Liver (tissue), 9 donors: ENCODE data around the gene PFKFB3. TPM values are rescaled to one million over a fixed set of nuclear protein-coding genes. Genes with fewer than 3 reads are reported as not detected.

Source experiments
- DNase-seq: peaks from one replicate; pipeline ENCODE4 v3.0.0-alpha.2; 2017; ENCODE audit warnings: low spot score
- H3K27ac ChIP-seq, 2 donors: one replicate each; pipeline ENCODE4 v1.7.0; 2013; ENCODE audit warnings: inconsistent platforms in 2 of 2, low read length in 2 of 2, control low read depth in 1 of 2, low read depth in 1 of 2, mild to moderate bottlenecking in 1 of 2
- H3K27me3 ChIP-seq, 4 donors: one replicate each; pipeline versions ENCODE4 v1.6.1 to v1.7.0; 2013; ENCODE audit warnings: low read length in 3 of 4, inconsistent platforms in 1 of 4, mild to moderate bottlenecking in 1 of 4, moderate library complexity in 1 of 4; ENCODE audit not compliant: control insufficient read depth in 4 of 4, insufficient read depth in 4 of 4
- H3K36me3 ChIP-seq, 4 donors: one replicate each; pipeline versions ENCODE4 v1.6.1 to v1.7.0; 2013; ENCODE audit warnings: low read length in 3 of 4, mild to moderate bottlenecking in 3 of 4, low read depth in 1 of 4, moderate library complexity in 1 of 4; ENCODE audit not compliant: control insufficient read depth in 4 of 4, insufficient read depth in 3 of 4
- H3K4me1 ChIP-seq, 4 donors: one replicate each; pipeline versions ENCODE4 v1.6.1 to v1.7.0; 2013; ENCODE audit warnings: low read length in 3 of 4, mild to moderate bottlenecking in 3 of 4, moderate library complexity in 1 of 4; ENCODE audit not compliant: control insufficient read depth in 4 of 4, insufficient read depth in 4 of 4
- H3K4me3 ChIP-seq, 3 donors: one replicate each; pipeline versions ENCODE4 v1.6.1 to v1.7.0; 2013; ENCODE audit warnings: low read length in 3 of 3, control low read depth in 1 of 3, low read depth in 1 of 3, mild to moderate bottlenecking in 1 of 3
- H3K9ac ChIP-seq, 2 donors: one replicate each; pipeline ENCODE4 v1.7.0; 2013; ENCODE audit warnings: low read length in 2 of 2, mild to moderate bottlenecking in 2 of 2, moderate library complexity in 2 of 2, control low read depth in 1 of 2, low read depth in 1 of 2
- H3K9me3 ChIP-seq, 4 donors: one replicate each; pipeline versions ENCODE4 v1.6.1 to v1.7.0; 2013; ENCODE audit warnings: low read length in 3 of 4; ENCODE audit not compliant: control insufficient read depth in 4 of 4
- ATF3 ChIP-seq: IDR thresholded peaks from 2 replicates; pipeline ENCODE4 v1.6.1; 2016; ENCODE audit warnings: antibody characterized with exemption
- EGR1 ChIP-seq, 2 donors: IDR thresholded peaks; 2 replicates each; pipeline ENCODE4 v1.6.1; 2016 to 2018; ENCODE audit warnings: antibody characterized with exemption in 2 of 2, low read depth in 2 of 2
- FOXA1 ChIP-seq: IDR thresholded peaks from 2 replicates; pipeline ENCODE4 v1.6.1; 2016; ENCODE audit warnings: antibody characterized with exemption
- FOXA2 ChIP-seq: IDR thresholded peaks from 2 replicates; pipeline ENCODE4 v1.6.1; 2016; ENCODE audit warnings: antibody characterized with exemption
- GABPA ChIP-seq, 2 donors: IDR thresholded peaks in 1 of 2; conservative IDR thresholded peaks in 1 of 2; 2 replicates each; pipeline ENCODE4 v1.6.1; 2016; ENCODE audit warnings: antibody characterized with exemption in 2 of 2, mild to moderate bottlenecking in 1 of 2, moderate library complexity in 1 of 2
- HNF4A ChIP-seq, 2 donors: conservative IDR thresholded peaks; 2 replicates each; pipeline ENCODE4 v1.6.1; 2016; ENCODE audit warnings: antibody characterized with exemption in 2 of 2, mild to moderate bottlenecking in 2 of 2
- HNF4G ChIP-seq: IDR thresholded peaks from 2 replicates; pipeline ENCODE4 v1.6.1; 2016; ENCODE audit warnings: antibody characterized with exemption
- JUND ChIP-seq, 2 donors: IDR thresholded peaks; 2 replicates each; pipeline ENCODE4 v1.6.1; 2016; ENCODE audit warnings: antibody characterized with exemption in 2 of 2
- MAX ChIP-seq: IDR thresholded peaks from 2 replicates; pipeline ENCODE4 v1.6.1; 2016; ENCODE audit warnings: antibody characterized with exemption
- NR2F2 ChIP-seq: IDR thresholded peaks from 2 replicates; pipeline ENCODE4 v1.6.1; 2016; ENCODE audit warnings: antibody characterized with exemption
- RAD21 ChIP-seq, 2 donors: IDR thresholded peaks; 2 replicates each; pipeline ENCODE4 v1.6.1; 2016; ENCODE audit warnings: antibody characterized with exemption in 2 of 2, mild to moderate bottlenecking in 2 of 2
- REST ChIP-seq: IDR thresholded peaks from 2 replicates; pipeline ENCODE4 v1.6.1; 2016; ENCODE audit warnings: antibody characterized with exemption, mild to moderate bottlenecking
- RXRA ChIP-seq, 2 donors: IDR thresholded peaks; 2 replicates each; pipeline ENCODE4 v1.6.1; 2017 to 2018; ENCODE audit warnings: antibody characterized with exemption in 2 of 2, mild to moderate bottlenecking in 1 of 2
- SP1 ChIP-seq: IDR thresholded peaks from 2 replicates; pipeline ENCODE4 v1.6.1; 2018; ENCODE audit warnings: antibody characterized with exemption, mild to moderate bottlenecking
- YY1 ChIP-seq: IDR thresholded peaks from 2 replicates; pipeline ENCODE4 v1.6.1; 2016; ENCODE audit warnings: antibody characterized with exemption, mild to moderate bottlenecking
- ZBTB33 ChIP-seq: IDR thresholded peaks from 2 replicates; pipeline ENCODE4 v1.6.1; 2016; ENCODE audit warnings: antibody characterized with exemption
- WGBS: extraction: QIAGEN DNeasy Blood & Tissue Kit; methylation state at CpG from one replicate; pipeline ENCODE4 v1.1.7; 2013; 5-methylcytosine and 5-hydroxymethylcytosine counted together
- polyA plus RNA-seq, 2 donors: library from polyadenylated mRNA; stranded (reverse) in 1 of 2; unstranded in 1 of 2; fragments of 200-250 nt in 1 of 2; fragments of >200 nt in 1 of 2; fragmentation: Nextera tagmentation in 1 of 2; extraction: Ambion mirVana in 1 of 2; gene quantifications; one replicate each; pipeline versions ENCODE4 v1.2.1 to v1.2.3, GENCODE V29; 2013 to 2015
- total RNA-seq, 2 donors: library from RNA; depleted of rRNA; stranded (reverse); fragments of >200 nt; gene quantifications; one replicate each; pipeline ENCODE4 v1.2.3, GENCODE V29; 2014
- donor health status: healthy.
- donor health status: healthy.
- donor health status: healthy.
- donor health status: healthy.
- donor health status: healthy.

Gene PFKFB3
- total and polyA plus RNA-seq, 4 donors = 1.6 to 9.1 (median 5.8) TPM

- Histone ChIP-seq H3K4me3 (no peak overlapping the region), H3K9ac (no peak overlapping the region), H3K27me3 (no peaks in the 10 kb centered on the region), H3K27ac (peak overlapping the region; percentile 44 to 58), H3K9me3 (no peaks in the 10 kb centered on the region), H3K4me1 (peaks cover 0 to 18% (median 9%) of the 10 kb centered on the region in 4 donors), H3K36me3 (no peaks in the 10 kb centered on the region)
- DNase-seq = no peak
- TF ChIP-seq YY1 (peak; percentile 44), GABPA (IDR thresholded peaks at IDR 0.05 in 1 of 2, conservative IDR thresholded peaks at IDR 0.05 in 1 of 2) (peak in 1 of 2 donors; percentile 3), MAX (no peak), ZBTB33 (no peak), HNF4A (conservative IDR thresholded peaks at IDR 0.05) (no peak)
- whole genome bisulfite sequencing = 52% methylated on average over 10 of the region's 10 CpGs
Observed at GRCh38 chr10:6272126-6272525, 69.4 kb downstream of the PFKFB3 start.

- Histone ChIP-seq H3K4me3 (no peak overlapping the region), H3K9ac (no peak overlapping the region), H3K4me1 (peaks cover 0 to 18% (median 9%) of the 10 kb centered on the region in 4 donors), H3K27ac (no peak overlapping the region), H3K9me3 (no peaks in the 10 kb centered on the region), H3K27me3 (no peaks in the 10 kb centered on the region), H3K36me3 (no peaks in the 10 kb centered on the region)
- no peak for DNase-seq
- 90% methylated on average over 11 of the region's 11 CpGs for WGBS
- TF ChIP-seq YY1 (no peak), ATF3 (no peak), SP1 (no peak), FOXA2 (no peak)
Observed at GRCh38 chr10:6273351-6273750, 70.6 kb downstream of the PFKFB3 start.

GRCh38 chr10:6274040-6274439 lies 71.3 kb downstream of the PFKFB3 start:
- no peak overlapping the region for H3K27ac ChIP-seq
- H3K9ac ChIP-seq = no peak overlapping the region

More at GRCh38 chr10:6274040-6274439, 71.3 kb downstream of the PFKFB3 start:
- H3K27me3 ChIP-seq = no peaks in the 10 kb centered on the region
- H3K9me3 ChIP-seq = no peaks in the 10 kb centered on the region
- H3K36me3 ChIP-seq = no peaks in the 10 kb centered on the region
- H3K4me1 ChIP-seq = peaks cover 3 to 22% (median 12%) of the 10 kb centered on the region in 4 donors
- 50% methylated on average over 4 of the region's 4 CpGs for WGBS
- no peak for DNase-seq
- H3K4me3 ChIP-seq = no peak overlapping the region
- peak in 1 of 2 donors; percentile 20 for TF ChIP-seq JUND (IDR thresholded peaks at IDR 0.05)
- no peak for TF ChIP-seq ZBTB33
- no peak for TF ChIP-seq FOXA2
- TF ChIP-seq GABPA (IDR thresholded peaks at IDR 0.05 in 1 of 2, conservative IDR thresholded peaks at IDR 0.05 in 1 of 2) = no peak
- TF ChIP-seq REST = no peak
- TF ChIP-seq FOXA1 = no peak
- peak in 1 of 2 donors; percentile 11 for TF ChIP-seq RAD21 (IDR thresholded peaks at IDR 0.05)
- peak in 1 of 2 donors; percentile 44 for TF ChIP-seq HNF4A (conservative IDR thresholded peaks at IDR 0.05)
- no peak for TF ChIP-seq EGR1 (IDR thresholded peaks at IDR 0.05; ENCODE audit: low read depth in 2 of 2)
- no peak for TF ChIP-seq NR2F2
- TF ChIP-seq MAX = peak; percentile 6
- TF ChIP-seq RXRA (IDR thresholded peaks at IDR 0.05) = peak in 1 of 2 donors; percentile 53
- TF ChIP-seq HNF4G = no peak
- no peak for TF ChIP-seq ATF3
